Measurements from ENCODE around the gene MSLN. TPM values are rescaled to one million over a fixed set of nuclear protein-coding genes. Genes with fewer than 3 reads are reported as not detected.

MSLN gene
- total RNA-seq, 1 experiment from 2014 or later: not detected

DNA sequence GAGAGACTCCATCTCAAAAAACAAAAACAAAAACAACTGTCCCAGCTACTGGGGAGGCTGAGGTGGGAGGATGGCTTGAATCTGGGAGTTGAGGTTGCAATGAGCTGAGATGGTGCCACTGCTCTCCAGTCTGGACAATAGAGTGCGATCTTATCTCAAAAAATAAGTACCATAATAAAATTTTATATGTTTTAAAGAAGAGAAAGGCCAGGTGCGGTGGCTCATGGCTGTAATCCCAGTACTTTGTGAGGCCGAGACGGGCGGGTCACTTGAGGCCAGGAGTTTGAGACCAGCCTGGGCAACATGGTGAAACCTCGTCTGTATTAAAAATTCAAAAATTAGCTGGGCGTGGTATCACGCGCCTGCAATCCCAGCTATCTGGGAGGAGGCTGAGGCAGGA lies 16.3 kb downstream of the MSLN start:
- H4K20me1 ChIP-seq (ENCODE audit: insufficient read depth, low read depth, low read length): no peaks in the 10 kb centered on the region
- H3K79me2 ChIP-seq (ENCODE audit: low read length): no peaks in the 10 kb centered on the region
- DNase-seq: no peak
- H3K27me3 ChIP-seq (ENCODE audit: low read length): no peaks in the 10 kb centered on the region
- no peaks in the 10 kb centered on the region for H3K36me3 ChIP-seq (ENCODE audit: insufficient read depth, low read length)
- H3K27ac ChIP-seq (ENCODE audit: low read length): no peak overlapping the region
- no peak overlapping the region for H3K9ac ChIP-seq (ENCODE audit: low read length)
- no peaks in the 10 kb centered on the region for H3K9me3 ChIP-seq (ENCODE audit: low read length)
- H3K4me1 ChIP-seq (ENCODE audit: low read length): no peaks in the 10 kb centered on the region
- H2AFZ ChIP-seq (ENCODE audit: low read length): no peak overlapping the region
- no peak overlapping the region for H3K4me2 ChIP-seq (ENCODE audit: low read depth, low read length, poor library complexity, severe bottlenecking)
- no peaks in the 10 kb centered on the region for H3K9me2 ChIP-seq (replicated peaks; ENCODE audit: insufficient read depth, low read length)
- no peak overlapping the region for H3K4me3 ChIP-seq (ENCODE audit: low read length)

- H3K4me2 ChIP-seq (ENCODE audit: low read depth, low read length, poor library complexity, severe bottlenecking): no peak overlapping the region
- no peak overlapping the region for H3K4me3 ChIP-seq (ENCODE audit: low read length)
- no peaks in the 10 kb centered on the region for H3K9me3 ChIP-seq (ENCODE audit: low read length)
- no peak overlapping the region for H2AFZ ChIP-seq (ENCODE audit: low read length)
- H3K36me3 ChIP-seq (ENCODE audit: insufficient read depth, low read length): no peaks in the 10 kb centered on the region
- no peaks in the 10 kb centered on the region for H3K79me2 ChIP-seq (ENCODE audit: low read length)
- no peaks in the 10 kb centered on the region for H3K27me3 ChIP-seq (ENCODE audit: low read length)
- H3K27ac ChIP-seq (ENCODE audit: low read length): no peak overlapping the region
- no peak overlapping the region for H3K9ac ChIP-seq (ENCODE audit: low read length)
- no peaks in the 10 kb centered on the region for H3K9me2 ChIP-seq (replicated peaks; ENCODE audit: insufficient read depth, low read length)
- peaks cover 3% of the 10 kb centered on the region for H3K4me1 ChIP-seq (ENCODE audit: low read length)
- H4K20me1 ChIP-seq (ENCODE audit: insufficient read depth, low read depth, low read length): no peaks in the 10 kb centered on the region
- DNase-seq: no peak
Observed at GRCh38 chr16:777826-778225, 17.3 kb downstream of the MSLN start.

DNA sequence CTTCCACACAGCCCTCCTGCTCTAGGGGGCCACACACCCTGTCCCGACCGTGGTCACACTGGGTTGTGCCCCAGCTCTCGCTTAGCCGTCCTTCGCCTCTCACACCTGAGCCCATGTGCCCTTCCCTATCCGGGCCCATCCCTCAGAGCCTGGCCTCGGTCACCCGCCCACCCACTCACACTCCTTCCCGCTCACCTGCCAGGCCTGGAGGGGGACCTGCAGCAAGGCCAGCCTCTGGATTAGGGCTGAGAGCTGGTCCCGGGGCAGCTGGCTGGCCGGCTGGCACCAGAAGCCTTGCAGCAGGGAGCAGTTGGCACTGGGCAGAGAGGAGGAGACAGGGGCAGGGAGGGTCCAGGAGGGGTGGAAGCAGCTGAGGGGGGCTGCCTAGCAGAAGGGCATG lies 17.9 kb downstream of the MSLN start:
- peaks cover 10% of the 10 kb centered on the region for H3K4me1 ChIP-seq (ENCODE audit: low read length)

GRCh38 chr16:778909-779527 lies 18.5 kb downstream of the MSLN start:
- no peaks in the 10 kb centered on the region for H3K9me3 ChIP-seq (ENCODE audit: low read length)
- no peak overlapping the region for H3K4me2 ChIP-seq (ENCODE audit: low read depth, low read length, poor library complexity, severe bottlenecking)
- H3K36me3 ChIP-seq (ENCODE audit: insufficient read depth, low read length): no peaks in the 10 kb centered on the region
- H2AFZ ChIP-seq (ENCODE audit: low read length): no peak overlapping the region
- no peak overlapping the region for H3K9ac ChIP-seq (ENCODE audit: low read length)
- no peak for DNase-seq
- no peaks in the 10 kb centered on the region for H3K27me3 ChIP-seq (ENCODE audit: low read length)
- H3K9me2 ChIP-seq (replicated peaks; ENCODE audit: insufficient read depth, low read length): no peaks in the 10 kb centered on the region
- no peaks in the 10 kb centered on the region for H3K79me2 ChIP-seq (ENCODE audit: low read length)
- H3K4me3 ChIP-seq (ENCODE audit: low read length): no peak overlapping the region
- no peaks in the 10 kb centered on the region for H4K20me1 ChIP-seq (ENCODE audit: insufficient read depth, low read depth, low read length)
- H3K27ac ChIP-seq (ENCODE audit: low read length): no peak overlapping the region
- peaks cover 15% of the 10 kb centered on the region for H3K4me1 ChIP-seq (ENCODE audit: low read length)

More for the DNA sequence above, 17.9 kb downstream of the MSLN start:
- Histone ChIP-seq H3K79me2 (ENCODE audit: low read length) (no peaks in the 10 kb centered on the region), H3K9ac (ENCODE audit: low read length) (no peak overlapping the region), H4K20me1 (ENCODE audit: insufficient read depth, low read depth, low read length) (no peaks in the 10 kb centered on the region), H3K9me3 (ENCODE audit: low read length) (no peaks in the 10 kb centered on the region), H3K4me3 (ENCODE audit: low read length) (no peak overlapping the region), H2AFZ (ENCODE audit: low read length) (no peak overlapping the region), H3K9me2 (replicated peaks; ENCODE audit: insufficient read depth, low read length) (no peaks in the 10 kb centered on the region), H3K27ac (ENCODE audit: low read length) (no peak overlapping the region), H3K36me3 (ENCODE audit: insufficient read depth, low read length) (no peaks in the 10 kb centered on the region), H3K4me2 (ENCODE audit: low read depth, low read length, poor library complexity, severe bottlenecking) (no peak overlapping the region), H3K27me3 (ENCODE audit: low read length) (no peaks in the 10 kb centered on the region)
- DNase-seq: no peak

DNA sequence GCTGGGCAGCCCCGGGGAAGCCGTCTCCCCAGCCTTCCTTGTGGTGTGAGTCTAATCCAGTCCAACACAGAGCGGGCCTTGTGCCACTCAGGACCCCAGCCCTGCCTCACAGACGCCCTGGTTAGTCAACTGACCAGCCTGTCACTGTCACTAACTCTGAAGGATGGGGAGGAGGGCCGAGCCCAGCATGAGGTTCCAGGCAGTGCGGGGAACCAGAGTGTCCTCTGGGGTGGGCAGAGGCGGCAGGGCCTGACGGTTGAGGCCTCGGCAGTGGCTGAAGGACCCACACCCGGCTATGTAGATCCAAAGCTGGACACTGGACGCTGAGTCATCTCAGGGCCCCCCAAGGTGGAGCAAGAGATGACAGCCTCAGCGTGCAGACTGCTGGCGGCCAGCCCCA lies 19.0 kb downstream of the MSLN start:
- Histone ChIP-seq H3K4me2 (ENCODE audit: low read depth, low read length, poor library complexity, severe bottlenecking) (no peak overlapping the region), H2AFZ (ENCODE audit: low read length) (no peak overlapping the region), H3K27ac (ENCODE audit: low read length) (no peak overlapping the region), H3K4me1 (ENCODE audit: low read length) (peaks cover 17% of the 10 kb centered on the region), H3K79me2 (ENCODE audit: low read length) (no peaks in the 10 kb centered on the region), H3K36me3 (ENCODE audit: insufficient read depth, low read length) (no peaks in the 10 kb centered on the region), H3K4me3 (ENCODE audit: low read length) (no peak overlapping the region), H3K27me3 (ENCODE audit: low read length) (no peaks in the 10 kb centered on the region), H3K9ac (ENCODE audit: low read length) (no peak overlapping the region), H3K9me2 (replicated peaks; ENCODE audit: insufficient read depth, low read length) (no peaks in the 10 kb centered on the region), H4K20me1 (ENCODE audit: insufficient read depth, low read depth, low read length) (0 out of 2 replicates have a peak, but pooled peaks cover under 1% of the 10 kb centered on the region), H3K9me3 (ENCODE audit: low read length) (no peaks in the 10 kb centered on the region)
- no peak for DNase-seq

- Histone ChIP-seq H2AFZ (ENCODE audit: low read length) (no peak overlapping the region), H3K9ac (ENCODE audit: low read length) (no peak overlapping the region), H3K27ac (ENCODE audit: low read length) (no peak overlapping the region), H4K20me1 (ENCODE audit: insufficient read depth, low read depth, low read length) (peaks cover 8% of the 10 kb centered on the region; the same call in 1 of the 2 replicates), H3K36me3 (ENCODE audit: insufficient read depth, low read length) (no peaks in the 10 kb centered on the region), H3K9me2 (replicated peaks; ENCODE audit: insufficient read depth, low read length) (no peaks in the 10 kb centered on the region), H3K4me3 (ENCODE audit: low read length) (no peak overlapping the region), H3K4me2 (ENCODE audit: low read depth, low read length, poor library complexity, severe bottlenecking) (no peak overlapping the region), H3K27me3 (ENCODE audit: low read length) (no peaks in the 10 kb centered on the region), H3K9me3 (ENCODE audit: low read length) (no peaks in the 10 kb centered on the region), H3K79me2 (ENCODE audit: low read length) (no peaks in the 10 kb centered on the region), H3K4me1 (ENCODE audit: low read length) (peaks cover 17% of the 10 kb centered on the region)
- DNase-seq: no peak
Observed at GRCh38 chr16:780296-780695, 19.8 kb downstream of the MSLN start.

- Histone ChIP-seq H3K4me1 (ENCODE audit: low read length) (peaks cover 19% of the 10 kb centered on the region), H3K4me3 (ENCODE audit: low read length) (no peak overlapping the region), H3K36me3 (ENCODE audit: insufficient read depth, low read length) (peaks cover 3% of the 10 kb centered on the region; the same call in 1 of the 2 replicates), H3K9ac (ENCODE audit: low read length) (no peak overlapping the region), H3K9me3 (ENCODE audit: low read length) (no peaks in the 10 kb centered on the region), H3K9me2 (replicated peaks; ENCODE audit: insufficient read depth, low read length) (no peaks in the 10 kb centered on the region), H3K4me2 (ENCODE audit: low read depth, low read length, poor library complexity, severe bottlenecking) (no peak overlapping the region), H3K27me3 (ENCODE audit: low read length) (no peaks in the 10 kb centered on the region), H3K79me2 (ENCODE audit: low read length) (no peaks in the 10 kb centered on the region), H3K27ac (ENCODE audit: low read length) (no peak overlapping the region), H2AFZ (ENCODE audit: low read length) (no peak overlapping the region), H4K20me1 (ENCODE audit: insufficient read depth, low read depth, low read length) (peaks cover 17% of the 10 kb centered on the region; the same call in 1 of the 2 replicates)
- DNase-seq: no peak
Observed at GRCh38 chr16:781346-782010, 20.9 kb downstream of the MSLN start.

- Histone ChIP-seq H3K36me3 (ENCODE audit: insufficient read depth, low read length) (peaks cover 5% of the 10 kb centered on the region; the same call in 1 of the 2 replicates), H3K27me3 (ENCODE audit: low read length) (no peaks in the 10 kb centered on the region), H4K20me1 (ENCODE audit: insufficient read depth, low read depth, low read length) (peaks cover 23% of the 10 kb centered on the region; the same call in 1 of the 2 replicates), H3K79me2 (ENCODE audit: low read length) (peaks cover 4% of the 10 kb centered on the region), H3K4me2 (ENCODE audit: low read depth, low read length, poor library complexity, severe bottlenecking) (no peak overlapping the region), H3K4me1 (ENCODE audit: low read length) (peaks cover 27% of the 10 kb centered on the region), H3K4me3 (ENCODE audit: low read length) (no peak overlapping the region), H3K9ac (ENCODE audit: low read length) (no peak overlapping the region), H3K9me3 (ENCODE audit: low read length) (no peaks in the 10 kb centered on the region), H3K9me2 (replicated peaks; ENCODE audit: insufficient read depth, low read length) (no peaks in the 10 kb centered on the region), H2AFZ (ENCODE audit: low read length) (no peak overlapping the region), H3K27ac (ENCODE audit: low read length) (no peak overlapping the region)
- no peak for DNase-seq
Observed at GRCh38 chr16:782258-782657, 21.7 kb downstream of the MSLN start.
